ENCODE results near the gene GSC.
"Not testable (repeated sequence)": the region's sequence is repeated elsewhere in the genome, so short reads cannot be mapped to it uniquely, and the experiment has no call there.

GSC gene

GRCh38 chr14:94746131-94746530 is 23.8 kb downstream of the GSC start:
- DNase-seq (ENCODE audit: low read depth), result no peak

- no peak for DNase-seq (ENCODE audit: low read depth)
These were observed 31.2 kb downstream of the GSC start for GRCh38 chr14:94738751-94739150.

- no peak for DNase-seq (ENCODE audit: low read depth)
These were observed 31.8 kb downstream of the GSC start for GRCh38 chr14:94738097-94738496.

- no peak for DNase-seq (ENCODE audit: low read depth)
These were observed 41.0 kb downstream of the GSC start for GRCh38 chr14:94728950-94729349.

- DNase-seq (ENCODE audit: low read depth), result not testable (repeated sequence)
These were observed 41.5 kb downstream of the GSC start for GRCh38 chr14:94728440-94728839.

GRCh38 chr14:94726649-94727048 is 43.3 kb downstream of the GSC start:
- DNase-seq (ENCODE audit: low read depth), result not testable (repeated sequence)

GRCh38 chr14:94724993-94725392 is 44.9 kb downstream of the GSC start:
- DNase-seq (ENCODE audit: low read depth), result no peak

- no peak for DNase-seq (ENCODE audit: low read depth)
These were observed 47.5 kb downstream of the GSC start for GRCh38 chr14:94722397-94722796.

Data from stimulated activated CD8-positive, alpha-beta memory T cell treated with anti-CD3 and anti-CD28 coated beads, Interleukin-12 subunit alpha, Interleukin-12 subunit beta, amount 100 ng/mL, for 1 hour (primary cell).